Vagina (tissue), 2 donors: ENCODE data around the gene PTPRK. TPM values are rescaled to one million over a fixed set of nuclear protein-coding genes. Genes with fewer than 3 reads are reported as not detected.

Experiments used
- DNase-seq, 2 donors: peaks; one replicate each; pipeline ENCODE4 v3.0.0-alpha.2; 2017; ENCODE audit errors: extremely low spot score in 2 of 2
- H3K27ac ChIP-seq: fragments of 200-600 bp; sonication (generic); one replicate; pipeline ENCODE4 v1.5.1; 2019
- H3K27me3 ChIP-seq: fragments of 200-600 bp; sonication (generic); one replicate; pipeline ENCODE4 v1.5.1; 2019
- H3K36me3 ChIP-seq, 2 donors: fragments of 200-600 bp; sonication (generic); one replicate each; pipeline ENCODE4 v1.5.1; 2017 to 2019
- H3K4me1 ChIP-seq: fragments of 200-600 bp; sonication (generic); one replicate; pipeline ENCODE4 v1.5.1; 2019
- H3K4me3 ChIP-seq, 2 donors: fragments of 200-600 bp; sonication (generic); 1 replicate in 1 of 2; 2 replicates in 1 of 2; pipeline ENCODE4 v1.5.1; 2016 to 2019
- H3K9me3 ChIP-seq: fragments of 200-600 bp; sonication (generic); one replicate; pipeline ENCODE4 v1.5.1; 2019
- CTCF ChIP-seq, 3 experiments: fragments of 450-650 bp in 2 of 3; fragments of 200-600 bp in 1 of 3; sonication (generic) in 1 of 3; IDR thresholded peaks; one replicate each; pipeline ENCODE4 v1.5.1; 2017 to 2019; ENCODE audit warnings: antibody characterized with exemption in 3 of 3, mild to moderate bottlenecking in 2 of 3, moderate library complexity in 2 of 3
- POLR2A ChIP-seq, 2 donors: fragments of 450-650 bp; IDR thresholded peaks; one replicate each; pipeline ENCODE4 v1.6.1; 2017; ENCODE audit warnings: antibody characterized with exemption in 2 of 2, mild to moderate bottlenecking in 2 of 2, moderate library complexity in 2 of 2
- POLR2AphosphoS5 ChIP-seq, 2 donors: sonication (generic); formaldehyde crosslinking; IDR thresholded peaks; one replicate each; pipeline ENCODE4 v1.9.0; 2017; ENCODE audit warnings: antibody characterized with exemption in 2 of 2, mild to moderate bottlenecking in 2 of 2, low read depth in 1 of 2; ENCODE audit not compliant: insufficient read depth in 1 of 2
- intact Hi-C: fragments of 100-400 bp; cut with DNase I; formaldehyde crosslinking; loops from one replicate; pipeline ENCODE4 v1.15.1; 2023
- total RNA-seq: library from RNA; depleted of rRNA; stranded (reverse); fragments of >200 nt; gene quantifications from one replicate; pipeline ENCODE4 v1.2.3, GENCODE V29; 2016

PTPRK gene
- total RNA-seq, 1 donor from 2014 or later: 82.5 TPM

DNA sequence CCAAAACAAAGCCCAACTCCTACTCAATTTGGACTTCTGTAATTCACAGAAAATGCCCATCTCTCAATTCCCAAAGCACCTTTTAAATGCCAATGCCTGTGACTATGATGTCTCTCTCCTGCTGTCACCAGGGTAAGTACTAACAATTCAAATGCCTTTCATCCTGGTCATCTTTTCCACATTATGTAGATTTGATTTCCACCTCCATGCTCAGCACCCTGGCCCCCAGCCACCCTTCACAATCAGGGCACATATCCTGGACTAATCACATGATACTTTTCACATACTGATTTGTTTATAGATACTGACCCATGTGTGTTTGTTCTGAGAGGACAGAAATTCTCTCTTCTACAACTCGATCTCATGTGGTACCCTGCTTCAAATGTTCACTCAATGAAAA is 236.3 kb downstream of the PTPRK start:
- H3K27ac ChIP-seq: no peak overlapping the region
- no peaks in the 10 kb centered on the region for H3K27me3 ChIP-seq
- no peaks in the 10 kb centered on the region for H3K9me3 ChIP-seq
- TF ChIP-seq POLR2A (IDR thresholded peaks at IDR 0.05) (no peak), POLR2AphosphoS5 (IDR thresholded peaks at IDR 0.05; ENCODE audit: insufficient read depth in 1 of 2, low read depth in 1 of 2) (no peak), CTCF (IDR thresholded peaks at IDR 0.05) (no peak)
- no peak overlapping the region for H3K4me3 ChIP-seq
- no peaks in the 10 kb centered on the region for H3K36me3 ChIP-seq
- intact Hi-C loops: no loop called here
- H3K4me1 ChIP-seq: peaks cover 12% of the 10 kb centered on the region
- DNase-seq: no peak

- TF ChIP-seq POLR2A (IDR thresholded peaks at IDR 0.05): no peak
- Histone ChIP-seq H3K4me1 (peaks cover 12% of the 10 kb centered on the region), H3K36me3 (no peaks in the 10 kb centered on the region), H3K4me3 (no peak overlapping the region), H3K27ac (no peak overlapping the region), H3K27me3 (no peaks in the 10 kb centered on the region), H3K9me3 (no peaks in the 10 kb centered on the region)
- DNase-seq: no peak
- intact Hi-C loops: no loop called here
These were observed 237.4 kb downstream of the PTPRK start for GRCh38 chr6:128282961-128283360.

GRCh38 chr6:128280960-128281359 is 239.4 kb downstream of the PTPRK start:
- intact Hi-C loops: no loop called here
- Histone ChIP-seq H3K27me3 (no peaks in the 10 kb centered on the region), H3K27ac (no peak overlapping the region), H3K4me1 (peaks cover 23% of the 10 kb centered on the region), H3K36me3 (no peaks in the 10 kb centered on the region), H3K9me3 (no peaks in the 10 kb centered on the region), H3K4me3 (no peak overlapping the region)
- TF ChIP-seq POLR2AphosphoS5 (IDR thresholded peaks at IDR 0.05; ENCODE audit: insufficient read depth in 1 of 2, low read depth in 1 of 2): no peak
- TF ChIP-seq POLR2A (IDR thresholded peaks at IDR 0.05): no peak
- no peak for TF ChIP-seq CTCF (IDR thresholded peaks at IDR 0.05)
- DNase-seq: no peak

GRCh38 chr6:128280066-128280465 is 240.3 kb downstream of the PTPRK start:
- Histone ChIP-seq H3K4me3 (no peak overlapping the region), H3K9me3 (no peaks in the 10 kb centered on the region), H3K36me3 (no peaks in the 10 kb centered on the region), H3K27ac (no peak overlapping the region), H3K4me1 (peaks cover 25% of the 10 kb centered on the region), H3K27me3 (no peaks in the 10 kb centered on the region)
- intact Hi-C loops: no loop called here
- TF ChIP-seq POLR2A (IDR thresholded peaks at IDR 0.05) (no peak), CTCF (IDR thresholded peaks at IDR 0.05) (no peak), POLR2AphosphoS5 (IDR thresholded peaks at IDR 0.05; ENCODE audit: insufficient read depth in 1 of 2, low read depth in 1 of 2) (no peak)
- DNase-seq: no peak

GRCh38 chr6:128278836-128279235 is 241.6 kb downstream of the PTPRK start:
- DNase-seq: no peak
- Histone ChIP-seq H3K9me3 (no peaks in the 10 kb centered on the region), H3K4me1 (peaks cover 13% of the 10 kb centered on the region), H3K27me3 (no peaks in the 10 kb centered on the region), H3K4me3 (no peak overlapping the region), H3K27ac (no peak overlapping the region), H3K36me3 (no peaks in the 10 kb centered on the region)
- intact Hi-C loops: no loop called here
- TF ChIP-seq POLR2AphosphoS5 (IDR thresholded peaks at IDR 0.05; ENCODE audit: insufficient read depth in 1 of 2, low read depth in 1 of 2) (no peak), CTCF (IDR thresholded peaks at IDR 0.05) (no peak), POLR2A (IDR thresholded peaks at IDR 0.05) (no peak)

GRCh38 chr6:128277379-128277778 is 243.0 kb downstream of the PTPRK start:
- no peak for TF ChIP-seq POLR2A (IDR thresholded peaks at IDR 0.05)
- no peak for TF ChIP-seq CTCF (IDR thresholded peaks at IDR 0.05)
- TF ChIP-seq POLR2AphosphoS5 (IDR thresholded peaks at IDR 0.05; ENCODE audit: insufficient read depth in 1 of 2, low read depth in 1 of 2): no peak
- no peak for DNase-seq
- H3K9me3 ChIP-seq: no peaks in the 10 kb centered on the region
- H3K4me1 ChIP-seq: peaks cover 13% of the 10 kb centered on the region
- intact Hi-C loops: no loop called here
- H3K4me3 ChIP-seq: no peak overlapping the region
- no peaks in the 10 kb centered on the region for H3K27me3 ChIP-seq
- no peak overlapping the region for H3K27ac ChIP-seq
- no peaks in the 10 kb centered on the region for H3K36me3 ChIP-seq
